Measurements from ENCODE around the gene SHISAL1. TPM values are rescaled to one million over a fixed set of nuclear protein-coding genes. Genes with fewer than 3 reads are reported as not detected.

Gene SHISAL1
- total RNA-seq, 2 donors from 2014 or later = not detected

- Mint-ChIP-seq H3K27ac (no peak overlapping the region), H3K36me3 (peaks cover 14% of the 10 kb centered on the region), H3K9me3 (peaks cover 7% of the 10 kb centered on the region), H3K27me3 (no peaks in the 10 kb centered on the region), H3K4me3 (no peak overlapping the region), H3K4me1 (ENCODE audit: low read depth in 2 of 2) (peaks cover 19 to 23% of the 10 kb centered on the region in 2 donors)
- DNase-seq (ENCODE audit: low spot score) (peak; percentile 54), ATAC-seq (no peak)
These were observed 106.1 kb downstream of the SHISAL1 start for GRCh38 chr22:44206696-44207095.

GRCh38 chr22:44206330-44206645 lies 106.5 kb downstream of the SHISAL1 start:
- DNase-seq (ENCODE audit: low spot score) = peak; percentile 42
- no peaks in the 10 kb centered on the region for H3K27me3 Mint-ChIP-seq
- H3K4me3 Mint-ChIP-seq = no peak overlapping the region
- ATAC-seq = no peak
- peaks cover 7% of the 10 kb centered on the region for H3K9me3 Mint-ChIP-seq
- H3K27ac Mint-ChIP-seq = no peak overlapping the region
- H3K4me1 Mint-ChIP-seq (ENCODE audit: low read depth in 2 of 2) = peaks cover 15 to 21% of the 10 kb centered on the region in 2 donors
- peaks cover 14% of the 10 kb centered on the region for H3K36me3 Mint-ChIP-seq

GRCh38 chr22:44205516-44206329 lies 107.0 kb downstream of the SHISAL1 start:
- H3K4me3 Mint-ChIP-seq = no peak overlapping the region
- DNase-seq (ENCODE audit: low spot score) = peak; percentile 54
- H3K4me1 Mint-ChIP-seq (ENCODE audit: low read depth in 2 of 2) = peaks cover 11 to 23% of the 10 kb centered on the region in 2 donors
- H3K27ac Mint-ChIP-seq = no peak overlapping the region
- H3K9me3 Mint-ChIP-seq = peaks cover 7% of the 10 kb centered on the region
- ATAC-seq = no peak
- no peaks in the 10 kb centered on the region for H3K27me3 Mint-ChIP-seq
- peaks cover 14% of the 10 kb centered on the region for H3K36me3 Mint-ChIP-seq

GRCh38 chr22:44204739-44205515 lies 107.8 kb downstream of the SHISAL1 start:
- Mint-ChIP-seq H3K27ac (no peak overlapping the region), H3K4me3 (no peak overlapping the region), H3K4me1 (ENCODE audit: low read depth in 2 of 2) (peaks cover 6 to 23% of the 10 kb centered on the region in 2 donors), H3K9me3 (peaks cover 7% of the 10 kb centered on the region), H3K36me3 (peaks cover 12% of the 10 kb centered on the region), H3K27me3 (no peaks in the 10 kb centered on the region)
- DNase-seq (ENCODE audit: low spot score) = peak; percentile 50
- ATAC-seq = no peak

GRCh38 chr22:44203203-44203602 lies 109.5 kb downstream of the SHISAL1 start:
- ATAC-seq = no peak
- H3K36me3 Mint-ChIP-seq = peaks cover 15% of the 10 kb centered on the region
- H3K9me3 Mint-ChIP-seq = no peaks in the 10 kb centered on the region
- peaks cover 15 to 23% of the 10 kb centered on the region in 2 donors for H3K4me1 Mint-ChIP-seq (ENCODE audit: low read depth in 2 of 2)
- H3K4me3 Mint-ChIP-seq = no peak overlapping the region
- no peaks in the 10 kb centered on the region for H3K27me3 Mint-ChIP-seq
- no peak for DNase-seq (ENCODE audit: low spot score)
- H3K27ac Mint-ChIP-seq = no peak overlapping the region

- Mint-ChIP-seq H3K4me3 (no peak overlapping the region), H3K27ac (no peak overlapping the region), H3K36me3 (peaks cover 16% of the 10 kb centered on the region), H3K9me3 (no peaks in the 10 kb centered on the region), H3K4me1 (ENCODE audit: low read depth in 2 of 2) (peaks cover 16 to 20% of the 10 kb centered on the region in 2 donors), H3K27me3 (no peaks in the 10 kb centered on the region)
- ATAC-seq (no peak), DNase-seq (ENCODE audit: low spot score) (no peak)
These were observed 110.4 kb downstream of the SHISAL1 start for GRCh38 chr22:44202261-44202789.

- Mint-ChIP-seq H3K9me3 (no peaks in the 10 kb centered on the region), H3K27me3 (no peaks in the 10 kb centered on the region), H3K27ac (no peak overlapping the region), H3K36me3 (peaks cover 16% of the 10 kb centered on the region), H3K4me1 (ENCODE audit: low read depth in 2 of 2) (peaks cover 16 to 20% of the 10 kb centered on the region in 2 donors), H3K4me3 (no peak overlapping the region)
- ATAC-seq = no peak
- no peak for DNase-seq (ENCODE audit: low spot score)
These were observed 111.1 kb downstream of the SHISAL1 start for GRCh38 chr22:44201665-44202064.

- H3K27ac Mint-ChIP-seq = no peak overlapping the region
- peaks cover 16% of the 10 kb centered on the region for H3K36me3 Mint-ChIP-seq
- H3K4me1 Mint-ChIP-seq (ENCODE audit: low read depth in 2 of 2) = peaks cover 16 to 20% of the 10 kb centered on the region in 2 donors
- peak in 1 of 2 donors; percentile 8 for ATAC-seq
- no peaks in the 10 kb centered on the region for H3K9me3 Mint-ChIP-seq
- H3K27me3 Mint-ChIP-seq = no peaks in the 10 kb centered on the region
- no peak for DNase-seq (ENCODE audit: low spot score)
- no peak overlapping the region for H3K4me3 Mint-ChIP-seq
These were observed 111.7 kb downstream of the SHISAL1 start for GRCh38 chr22:44200855-44201550.

GRCh38 chr22:44200451-44200850 lies 112.3 kb downstream of the SHISAL1 start:
- peaks cover 16% of the 10 kb centered on the region for H3K36me3 Mint-ChIP-seq
- ATAC-seq (peak in 1 of 2 donors; percentile 18), DNase-seq (ENCODE audit: low spot score) (no peak)
- H3K27ac Mint-ChIP-seq = no peak overlapping the region
- H3K4me3 Mint-ChIP-seq = no peak overlapping the region
- H3K27me3 Mint-ChIP-seq = no peaks in the 10 kb centered on the region
- no peaks in the 10 kb centered on the region for H3K9me3 Mint-ChIP-seq
- peaks cover 16 to 20% of the 10 kb centered on the region in 2 donors for H3K4me1 Mint-ChIP-seq (ENCODE audit: low read depth in 2 of 2)

GRCh38 chr22:44199866-44200265 lies 112.9 kb downstream of the SHISAL1 start:
- Mint-ChIP-seq H3K4me3 (no peak overlapping the region), H3K4me1 (ENCODE audit: low read depth in 2 of 2) (peaks cover 17 to 20% of the 10 kb centered on the region in 2 donors), H3K9me3 (no peaks in the 10 kb centered on the region), H3K27me3 (no peaks in the 10 kb centered on the region), H3K27ac (no peak overlapping the region), H3K36me3 (peaks cover 16% of the 10 kb centered on the region)
- ATAC-seq (no peak), DNase-seq (ENCODE audit: low spot score) (no peak)

GRCh38 chr22:44199164-44199563 lies 113.6 kb downstream of the SHISAL1 start:
- H3K27me3 Mint-ChIP-seq = no peaks in the 10 kb centered on the region
- DNase-seq (ENCODE audit: low spot score) (no peak), ATAC-seq (no peak)
- H3K4me3 Mint-ChIP-seq = no peak overlapping the region
- peaks cover 24 to 26% of the 10 kb centered on the region in 2 donors for H3K4me1 Mint-ChIP-seq (ENCODE audit: low read depth in 2 of 2)
- peaks cover 19% of the 10 kb centered on the region for H3K36me3 Mint-ChIP-seq
- no peak overlapping the region for H3K27ac Mint-ChIP-seq
- no peaks in the 10 kb centered on the region for H3K9me3 Mint-ChIP-seq

- H3K9me3 Mint-ChIP-seq = no peaks in the 10 kb centered on the region
- no peak overlapping the region for H3K27ac Mint-ChIP-seq
- H3K27me3 Mint-ChIP-seq = no peaks in the 10 kb centered on the region
- ATAC-seq = no peak
- DNase-seq (ENCODE audit: low spot score) = no peak
- peaks cover 40 to 41% of the 10 kb centered on the region in 2 donors for H3K4me1 Mint-ChIP-seq (ENCODE audit: low read depth in 2 of 2)
- peaks cover 25% of the 10 kb centered on the region for H3K36me3 Mint-ChIP-seq
- no peak overlapping the region for H3K4me3 Mint-ChIP-seq
These were observed 115.5 kb downstream of the SHISAL1 start for GRCh38 chr22:44197271-44197670.

- DNase-seq (ENCODE audit: low spot score) = no peak
- Mint-ChIP-seq H3K4me3 (no peak overlapping the region), H3K4me1 (ENCODE audit: low read depth in 2 of 2) (peaks cover 39 to 42% of the 10 kb centered on the region in 2 donors), H3K9me3 (no peaks in the 10 kb centered on the region), H3K27me3 (no peaks in the 10 kb centered on the region), H3K36me3 (peaks cover 25% of the 10 kb centered on the region), H3K27ac (no peak overlapping the region)
- ATAC-seq = no peak
These were observed 116.0 kb downstream of the SHISAL1 start for GRCh38 chr22:44196731-44197131.
